Transverse colon (tissue), 3 donors: ENCODE results near the gene RAB1A.

Experiments
- EP300 ChIP-seq: sonication (generic); formaldehyde crosslinking; IDR thresholded peaks from one replicate; pipeline ENCODE4 v1.6.1; 2017; ENCODE audit warnings: antibody characterized with exemption, low read depth
- POLR2A ChIP-seq: fragments of 450-650 bp; IDR thresholded peaks from one replicate; pipeline ENCODE4 v1.6.1; 2016; ENCODE audit warnings: antibody characterized with exemption, mild to moderate bottlenecking, moderate library complexity
- TF ChIP-seq, protein P1 (sequence below), 5 experiments: fragments of 200-600 bp in 3 of 5; fragments of 450-650 bp in 2 of 5; sonication (generic) in 3 of 5; IDR thresholded peaks; 1 replicate in 2 of 5; 2 replicates in 3 of 5; pipeline ENCODE4 v1.5.1; 2016 to 2017; ENCODE audit warnings: antibody characterized with exemption in 5 of 5, inconsistent platforms in 3 of 5, mild to moderate bottlenecking in 2 of 5, moderate library complexity in 1 of 5

DNA sequence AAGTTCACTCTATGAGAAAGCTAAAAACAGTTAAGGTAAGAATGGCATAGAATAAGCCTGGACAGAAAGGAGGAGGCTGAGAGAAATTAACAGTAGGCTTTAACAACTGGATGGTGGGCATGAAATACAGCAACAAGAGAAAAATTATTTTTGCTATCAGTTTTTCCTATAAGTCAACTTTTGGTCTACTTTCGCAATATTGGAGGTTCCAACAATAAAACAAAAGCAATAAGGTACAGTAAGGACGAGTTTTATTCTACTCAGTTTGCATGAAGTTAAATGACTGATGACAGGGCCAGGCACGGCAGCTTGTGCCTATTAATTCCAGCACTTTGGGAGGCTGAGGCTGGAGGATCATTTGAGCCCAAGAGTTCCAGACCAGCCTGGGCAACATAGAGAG, 17.3 kb downstream of the RAB1A start:
- TF ChIP-seq, protein P1, sequence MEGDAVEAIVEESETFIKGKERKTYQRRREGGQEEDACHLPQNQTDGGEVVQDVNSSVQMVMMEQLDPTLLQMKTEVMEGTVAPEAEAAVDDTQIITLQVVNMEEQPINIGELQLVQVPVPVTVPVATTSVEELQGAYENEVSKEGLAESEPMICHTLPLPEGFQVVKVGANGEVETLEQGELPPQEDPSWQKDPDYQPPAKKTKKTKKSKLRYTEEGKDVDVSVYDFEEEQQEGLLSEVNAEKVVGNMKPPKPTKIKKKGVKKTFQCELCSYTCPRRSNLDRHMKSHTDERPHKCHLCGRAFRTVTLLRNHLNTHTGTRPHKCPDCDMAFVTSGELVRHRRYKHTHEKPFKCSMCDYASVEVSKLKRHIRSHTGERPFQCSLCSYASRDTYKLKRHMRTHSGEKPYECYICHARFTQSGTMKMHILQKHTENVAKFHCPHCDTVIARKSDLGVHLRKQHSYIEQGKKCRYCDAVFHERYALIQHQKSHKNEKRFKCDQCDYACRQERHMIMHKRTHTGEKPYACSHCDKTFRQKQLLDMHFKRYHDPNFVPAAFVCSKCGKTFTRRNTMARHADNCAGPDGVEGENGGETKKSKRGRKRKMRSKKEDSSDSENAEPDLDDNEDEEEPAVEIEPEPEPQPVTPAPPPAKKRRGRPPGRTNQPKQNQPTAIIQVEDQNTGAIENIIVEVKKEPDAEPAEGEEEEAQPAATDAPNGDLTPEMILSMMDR (IDR thresholded peaks at IDR 0.05): no peak
- TF ChIP-seq EP300 (no peak), POLR2A (no peak)
